NOMO-1 treated with dmso at 0.1 percent for 144 hours (cell line): Measurements from ENCODE around the gene COPS8.
A peak's percentile ranks its signal among the peaks of the same experiment; 100 is the strongest.

Source experiments
- DNase-seq: peaks from one replicate; lab custom pipeline; 2025; ENCODE audit not compliant: unreplicated experiment; lab: John Stamatoyannopoulos, UW

COPS8 gene

DNA sequence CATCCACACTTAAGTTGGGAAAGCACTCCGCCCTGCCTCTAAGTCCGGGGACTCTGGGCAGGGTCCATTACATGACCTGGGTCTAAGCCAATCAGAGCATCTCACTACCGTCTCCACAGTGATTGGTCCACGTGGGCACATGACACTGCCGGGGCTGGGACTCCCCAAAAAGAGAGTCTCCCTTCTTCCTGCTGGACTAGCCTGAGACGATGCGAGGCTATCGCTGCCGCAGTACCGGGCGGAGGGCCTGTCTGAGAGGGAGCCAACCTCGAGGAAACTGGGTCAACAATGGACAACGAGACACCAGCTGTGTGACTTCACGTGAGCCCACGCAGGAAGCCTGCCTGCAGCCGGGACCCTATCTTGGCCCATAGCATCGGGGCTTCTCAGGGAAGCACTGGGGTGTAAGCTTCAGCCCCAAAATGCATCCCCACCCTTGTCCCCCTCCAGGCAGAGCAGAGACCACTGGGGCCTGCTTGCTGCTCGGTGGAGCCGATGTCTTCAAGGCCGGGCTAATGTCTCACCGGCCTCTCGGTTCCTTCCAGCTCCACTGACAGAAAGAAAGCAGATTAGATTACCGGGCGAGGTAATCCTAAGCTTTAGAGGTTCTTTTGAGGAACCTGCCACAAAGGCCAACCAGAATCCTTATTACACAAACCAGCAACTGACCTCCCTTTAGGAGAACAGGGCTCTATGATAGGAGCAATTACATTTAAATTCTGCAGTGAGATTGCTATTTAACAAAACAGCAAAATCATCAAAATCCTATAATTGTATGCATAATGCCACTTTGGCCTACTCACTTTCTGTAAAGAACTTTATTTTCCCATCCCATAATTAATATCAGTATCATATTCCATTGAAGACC is 21.3 kb upstream of the COPS8 start:
- DNase-seq = peak; percentile 9

DNA sequence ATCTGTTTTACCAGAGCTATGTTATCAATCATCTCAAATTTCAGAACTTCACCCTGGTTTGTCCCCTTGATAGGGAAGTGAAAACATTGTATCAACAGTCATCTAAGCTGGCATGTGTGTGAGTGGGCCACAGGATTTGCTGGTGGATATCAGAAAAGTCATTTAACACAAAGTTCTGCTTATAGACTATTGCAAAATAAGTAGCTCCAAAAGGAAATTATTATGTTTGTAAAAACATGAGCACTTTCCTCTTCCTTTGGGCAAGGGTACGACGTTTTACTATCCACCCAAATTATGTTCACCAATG is 20.7 kb upstream of the COPS8 start:
- no peak for DNase-seq

GRCh38 chr2:237066396-237066795 is 19.3 kb upstream of the COPS8 start:
- DNase-seq = no peak

GRCh38 chr2:237068005-237068576 is 17.6 kb upstream of the COPS8 start:
- DNase-seq = no peak

DNA sequence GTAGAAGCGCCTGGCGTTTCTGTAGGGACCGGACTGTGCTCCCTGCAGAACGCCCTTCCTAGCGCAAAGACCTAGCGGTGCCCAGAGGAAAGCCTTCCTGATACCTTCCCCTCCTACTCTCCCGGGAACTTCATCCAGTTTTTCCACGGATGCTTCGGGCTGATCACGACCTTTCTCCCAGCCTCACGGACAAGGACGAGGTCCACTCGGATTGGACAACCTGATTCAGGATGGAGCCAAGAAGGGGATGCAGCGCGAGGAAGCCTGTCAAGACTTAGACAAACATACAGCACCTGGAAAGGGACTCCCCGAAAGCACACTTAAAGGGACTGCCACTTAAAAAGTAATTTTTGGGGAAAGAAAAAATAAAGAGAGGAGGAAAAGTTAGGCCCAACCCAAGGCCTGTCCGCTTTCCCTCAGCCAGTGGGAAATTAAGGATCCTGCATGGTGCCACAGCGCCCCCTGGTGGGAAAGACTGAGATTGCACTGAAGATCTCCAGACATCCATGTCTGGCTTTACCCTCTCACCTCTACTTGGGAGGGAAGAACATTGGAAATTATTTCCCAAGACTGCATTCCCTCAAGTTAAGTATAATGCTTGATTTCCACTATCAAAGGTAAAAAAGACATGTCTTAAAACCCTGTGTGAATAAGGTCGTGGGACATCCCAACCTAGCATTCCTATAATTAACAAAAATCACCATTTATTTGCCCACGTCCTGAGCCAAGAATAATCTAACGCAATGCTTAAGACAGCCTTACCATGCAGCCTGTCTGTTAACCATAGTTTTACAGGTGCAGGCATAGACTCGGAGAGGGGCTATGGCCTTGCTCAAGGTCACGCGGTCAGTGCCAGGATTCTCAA is 13.4 kb upstream of the COPS8 start:
- DNase-seq = no peak

DNA sequence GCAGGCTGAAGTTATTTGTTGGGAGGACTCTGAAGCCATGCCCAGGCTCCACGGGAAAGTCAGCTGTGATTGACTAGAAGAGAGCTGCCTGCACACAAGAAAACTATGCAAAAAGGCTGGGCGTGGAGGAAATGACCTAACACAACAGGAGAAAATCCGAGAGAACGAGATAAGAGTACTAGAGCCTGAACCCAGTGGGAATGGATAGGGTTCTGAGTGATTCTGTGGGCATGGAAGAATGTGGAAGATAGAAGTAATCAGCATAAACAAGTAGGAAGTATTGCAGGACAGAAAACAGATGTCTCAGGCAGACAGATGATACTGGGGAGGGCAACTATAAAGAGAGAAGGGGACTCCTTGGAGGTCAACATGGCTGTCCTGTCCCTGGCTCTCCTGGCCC is 12.1 kb upstream of the COPS8 start:
- DNase-seq = no peak

GRCh38 chr2:237074211-237074993 is 11.3 kb upstream of the COPS8 start:
- no peak for DNase-seq

DNA sequence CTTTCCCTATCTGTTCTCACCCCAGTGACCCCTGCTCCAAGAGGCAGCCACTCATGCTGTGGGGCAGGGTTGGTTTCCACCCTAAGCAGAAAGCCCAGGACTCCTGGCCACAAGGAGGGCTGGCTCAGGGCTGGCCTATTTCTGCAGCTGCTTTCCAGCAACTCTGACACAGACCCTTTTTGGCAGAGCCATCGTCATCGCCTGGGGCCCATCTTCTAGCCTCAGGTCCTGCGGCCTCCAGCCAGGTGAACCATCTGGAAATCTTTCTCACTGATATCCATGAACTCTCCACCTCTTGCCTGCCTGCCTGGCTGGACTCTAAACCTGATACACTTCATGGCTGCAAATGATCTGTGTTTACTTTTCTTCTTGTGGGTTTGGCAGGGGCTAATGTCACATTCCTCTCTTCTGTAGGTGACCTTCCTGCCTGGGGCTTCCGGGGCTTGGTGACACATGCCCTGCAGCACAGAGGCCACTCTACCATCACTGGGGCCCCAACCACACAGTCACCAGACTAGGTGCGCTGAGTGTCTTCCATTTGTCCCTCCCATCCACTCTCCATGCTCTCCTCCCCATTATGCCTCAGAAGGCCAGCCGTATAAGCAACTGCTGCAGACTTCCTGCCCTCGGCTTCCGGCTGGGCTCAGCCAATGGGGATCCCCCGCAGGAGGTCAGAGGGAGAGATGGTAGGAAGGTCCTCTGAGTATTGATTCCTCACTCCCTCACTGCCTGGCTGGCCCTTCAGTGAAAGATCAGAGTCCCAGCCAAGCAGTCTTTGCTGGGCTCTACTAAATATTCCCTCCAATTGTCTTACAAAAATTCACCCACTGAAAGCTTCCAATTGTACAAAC is 9.7 kb upstream of the COPS8 start:
- DNase-seq = no peak

GRCh38 chr2:237081596-237081995 is 4.1 kb upstream of the COPS8 start:
- DNase-seq = no peak

- DNase-seq = no peak
These were observed 2.7 kb upstream of the COPS8 start for GRCh38 chr2:237083026-237083425.

DNA sequence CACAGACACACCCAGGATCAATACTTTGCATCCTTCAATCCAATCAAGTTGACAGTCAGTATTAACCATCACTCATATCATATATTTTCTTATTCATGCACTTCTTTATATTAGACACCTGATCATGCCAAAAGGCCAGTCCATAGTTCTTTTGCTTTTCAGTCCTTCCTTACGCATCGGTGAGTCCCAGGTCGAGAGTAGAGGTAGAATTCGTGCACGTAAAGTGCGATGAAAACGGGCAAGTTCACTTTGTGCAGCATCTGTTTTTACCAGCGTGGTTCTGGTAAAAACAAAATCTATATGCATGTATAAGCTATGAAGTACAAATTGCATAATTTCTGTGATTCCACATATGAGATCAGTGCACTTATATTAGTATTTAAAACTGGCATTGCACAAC is 1.2 kb upstream of the COPS8 start:
- DNase-seq = no peak

- no peak for DNase-seq
These were observed 5.2 kb downstream of the COPS8 start for GRCh38 chr2:237090906-237091305.

DNA sequence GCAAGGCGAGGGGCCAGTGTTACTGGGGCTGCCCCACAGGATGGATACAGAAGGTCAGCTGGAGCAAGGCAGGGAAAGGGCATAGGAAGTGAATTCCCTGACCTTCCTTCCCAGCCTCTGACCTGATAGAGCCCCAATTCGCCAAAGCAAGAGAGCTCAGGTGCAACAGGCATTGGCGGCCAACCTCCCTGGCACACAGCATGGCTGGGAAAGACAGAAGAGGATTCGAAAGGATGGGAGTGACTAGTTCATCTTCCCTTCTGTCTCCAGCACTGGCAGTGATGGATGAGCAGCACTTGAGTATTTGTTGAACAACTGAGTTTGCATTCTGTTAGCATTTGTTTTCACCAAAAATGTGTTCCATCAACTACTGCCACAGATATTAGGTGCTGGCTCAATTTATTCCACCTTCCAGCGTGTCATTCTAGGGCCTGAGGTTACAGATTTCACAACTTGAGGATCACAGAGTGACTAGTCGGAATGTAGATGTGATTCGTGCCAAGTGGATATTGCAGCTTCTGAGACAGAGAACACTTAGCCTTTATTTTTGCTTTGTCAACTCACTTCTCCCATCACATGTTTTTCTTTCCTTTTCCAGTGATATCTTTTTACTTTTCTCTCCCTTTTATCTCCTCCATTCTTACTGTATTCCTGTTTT is 6.2 kb downstream of the COPS8 start:
- no peak for DNase-seq

DNA sequence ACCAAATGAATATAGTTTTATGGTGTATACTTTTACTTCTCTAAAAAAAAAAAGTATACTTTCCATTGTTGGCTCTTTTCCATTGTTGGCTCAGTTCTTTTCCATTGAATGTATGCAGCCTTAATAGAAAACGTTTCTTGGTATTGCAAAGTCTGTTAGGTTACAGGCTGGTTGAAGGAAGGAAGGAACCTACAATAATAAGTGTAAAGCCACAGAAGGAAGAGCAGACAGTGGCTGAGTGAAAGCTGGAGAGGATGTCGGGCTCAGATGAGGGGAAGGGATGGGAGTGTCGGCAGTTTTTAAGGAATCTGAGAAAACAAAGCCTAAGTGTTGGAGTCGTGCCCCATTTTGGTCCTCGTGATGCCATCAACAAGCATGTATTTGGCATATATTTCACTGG is 6.8 kb downstream of the COPS8 start:
- DNase-seq = no peak

DNA sequence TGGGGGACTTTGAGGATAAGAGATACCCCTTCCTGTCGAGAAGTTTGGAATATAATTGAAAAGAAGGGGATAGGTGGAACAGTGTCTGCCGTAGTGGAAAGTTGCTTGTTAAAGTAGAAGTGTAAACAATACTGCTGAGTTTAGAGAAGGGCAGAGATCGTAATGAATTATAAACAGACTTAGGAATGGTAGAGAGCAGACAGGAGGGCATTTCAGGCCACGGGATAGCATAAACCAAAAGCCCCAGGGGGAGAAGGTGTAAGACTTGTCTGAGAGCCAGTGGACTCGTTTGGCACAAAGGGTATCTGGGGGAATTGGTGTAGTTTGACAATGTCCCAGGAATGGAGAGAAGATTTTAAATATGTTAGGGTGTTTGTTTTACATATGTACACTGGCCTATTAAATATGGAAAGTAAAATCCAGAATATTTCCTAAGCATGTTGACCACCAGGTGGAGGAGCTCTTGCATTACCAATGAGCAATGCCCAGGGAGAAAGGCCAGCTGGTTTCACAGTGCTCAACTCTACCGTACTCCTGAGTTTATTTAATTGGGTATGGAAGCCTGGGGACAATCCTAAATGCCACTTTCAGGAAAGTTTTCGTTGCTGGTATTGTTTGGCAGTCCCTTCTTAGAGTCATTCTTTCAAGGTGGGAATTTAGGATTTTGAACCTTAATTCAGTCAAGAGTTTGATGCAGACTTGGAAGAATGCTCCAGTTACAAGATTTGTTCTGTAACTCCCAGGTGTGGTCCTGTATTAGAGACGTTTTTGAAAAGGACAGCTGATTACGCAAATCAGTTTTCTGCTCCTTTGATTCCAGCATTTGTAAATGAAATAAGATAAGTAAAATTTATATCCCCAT is 7.5 kb downstream of the COPS8 start:
- DNase-seq = no peak

GRCh38 chr2:237096201-237096600 is 10.5 kb downstream of the COPS8 start:
- no peak for DNase-seq

DNA sequence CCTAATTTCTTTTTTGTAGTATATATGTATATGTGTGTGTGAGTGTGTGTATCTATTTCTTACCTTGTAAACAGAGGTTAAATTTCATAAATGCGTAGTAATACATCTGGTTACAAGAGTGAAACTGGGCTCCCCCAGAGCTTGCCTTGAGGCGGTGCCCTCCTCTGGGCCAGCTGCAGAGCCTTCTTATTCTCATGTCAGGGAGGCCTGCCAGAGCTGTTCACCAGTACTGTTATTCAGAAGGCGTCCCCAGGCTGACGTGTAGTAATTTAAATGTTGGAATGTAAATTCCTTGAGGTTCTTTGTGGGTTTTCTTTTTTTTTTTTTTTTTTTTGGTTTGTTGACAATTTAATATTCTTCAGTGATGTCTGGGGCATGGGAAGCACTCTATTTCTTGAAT is 11.2 kb downstream of the COPS8 start:
- no peak for DNase-seq

DNA sequence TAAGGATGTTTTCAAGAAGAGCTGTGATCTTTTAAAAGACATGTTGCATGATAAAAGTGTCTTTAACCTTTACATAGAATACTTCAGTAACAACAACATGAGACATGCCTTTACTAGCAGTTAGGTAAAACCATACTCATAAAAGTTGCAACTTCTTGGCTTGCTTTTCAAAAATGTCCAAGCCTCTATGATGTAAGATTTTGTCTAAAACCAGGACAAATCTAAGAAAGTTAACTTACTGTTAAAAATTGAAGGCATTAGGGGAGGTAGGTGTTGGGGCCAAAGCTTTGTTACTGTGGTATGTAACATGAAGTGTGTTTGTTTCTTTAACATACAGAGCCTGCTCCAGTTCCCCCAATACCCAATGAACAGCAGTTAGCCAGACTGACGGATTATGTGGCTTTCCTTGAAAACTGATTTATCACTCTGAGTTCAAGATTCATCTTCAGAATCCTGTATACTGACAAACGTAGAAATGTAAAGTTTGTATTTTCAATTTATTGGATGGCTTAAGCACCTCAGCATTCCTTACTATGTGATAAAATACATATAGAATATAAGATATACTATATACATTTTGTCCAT is 11.7 kb downstream of the COPS8 start:
- DNase-seq = no peak
